HG02763 (cell line): ENCODE measurements around the gene AKNA.

ENCODE experiments used
- ATAC-seq: cut with Tn5 transposase; IDR thresholded peaks from one replicate; pipeline ENCODE4 v1.9.1; 2021; ENCODE audit warnings: mild to moderate bottlenecking, moderate library complexity; ENCODE audit not compliant: unreplicated experiment

Gene AKNA

GRCh38 chr9:114287763-114288192 is 100.0 kb downstream of the AKNA start:
- ATAC-seq = no peak

- no peak for ATAC-seq
These were observed 100.6 kb downstream of the AKNA start for GRCh38 chr9:114287001-114287762.

GRCh38 chr9:114286146-114286679 is 101.6 kb downstream of the AKNA start:
- ATAC-seq = no peak

- no peak for ATAC-seq
These were observed 102.5 kb downstream of the AKNA start for GRCh38 chr9:114285166-114285867.

GRCh38 chr9:114284316-114285060 is 103.3 kb downstream of the AKNA start:
- ATAC-seq = no peak
